ENCODE data around the gene CCN6. TPM values are rescaled to one million over a fixed set of nuclear protein-coding genes. Genes with fewer than 3 reads are reported as not detected.

Gene CCN6
- total and polyA plus RNA-seq, 4 donors, result 0.54 TPM; not detected in 3

DNA sequence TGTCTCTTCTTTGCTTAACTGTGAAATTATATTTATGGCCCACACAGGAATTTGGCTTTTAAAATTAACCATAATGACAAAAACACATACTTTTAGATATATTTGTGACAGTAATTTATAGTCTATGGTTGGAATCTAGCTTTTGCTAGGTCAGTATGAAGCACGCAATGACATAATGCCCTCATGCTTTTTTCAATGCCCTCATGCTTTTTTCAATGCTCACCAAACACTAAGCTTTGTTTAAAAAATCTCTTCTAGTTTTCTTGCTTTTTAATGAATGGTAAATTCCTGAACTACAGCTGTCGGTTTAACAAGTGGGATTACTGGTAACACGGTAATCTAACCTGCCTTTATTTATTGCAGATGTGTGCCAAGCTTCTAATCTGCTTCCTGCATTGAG is 12.7 kb downstream of the CCN6 start:
- Histone ChIP-seq H3K27ac (ENCODE audit: low read depth in 1 of 2, low read length in 2 of 2) (no peak overlapping the region), H3K27me3 (ENCODE audit: control insufficient read depth in 4 of 4, insufficient read depth in 4 of 4, low read length in 3 of 4) (no peaks in the 10 kb centered on the region), H3K9ac (ENCODE audit: low read depth in 1 of 2, low read length in 2 of 2) (no peak overlapping the region), H3K4me3 (ENCODE audit: low read depth in 1 of 3, low read length in 3 of 3) (no peak overlapping the region), H3K4me1 (ENCODE audit: control insufficient read depth in 4 of 4, insufficient read depth in 4 of 4, low read length in 3 of 4) (peaks cover 0 to 7% (median 0%) of the 10 kb centered on the region in 4 donors), H3K36me3 (ENCODE audit: control insufficient read depth in 4 of 4, insufficient read depth in 3 of 4, low read depth in 1 of 4, low read length in 3 of 4) (peaks cover 1 to 19% (median 10%) of the 10 kb centered on the region in 4 donors), H3K9me3 (ENCODE audit: control insufficient read depth in 4 of 4, low read length in 3 of 4) (no peaks in the 10 kb centered on the region)
- DNase-seq (ENCODE audit: low spot score), result no peak
- WGBS, result 78% methylated on average over 3 of the region's 3 CpGs
- TF ChIP-seq RXRA (IDR thresholded peaks at IDR 0.05) (no peak), FOXA1 (IDR thresholded peaks at IDR 0.05) (no peak), NR2F2 (IDR thresholded peaks at IDR 0.05) (no peak)

GRCh38 chr6:112081569-112081968 is 27.7 kb downstream of the CCN6 start:
- WGBS, result 94% methylated on average over 4 of the region's 4 CpGs
- TF ChIP-seq YY1 (IDR thresholded peaks at IDR 0.05) (no peak), FOXA2 (IDR thresholded peaks at IDR 0.05) (no peak), CTCF (IDR thresholded peaks at IDR 0.05; ENCODE audit: low read depth, low read length, missing input control) (no peak), RXRA (IDR thresholded peaks at IDR 0.05) (no peak), SP1 (IDR thresholded peaks at IDR 0.05) (no peak), REST (IDR thresholded peaks at IDR 0.05) (no peak), HNF4G (IDR thresholded peaks at IDR 0.05) (no peak), HNF4A (conservative IDR thresholded peaks at IDR 0.05) (no peak), GABPA (IDR thresholded peaks at IDR 0.05 in 1 of 2, conservative IDR thresholded peaks at IDR 0.05 in 1 of 2) (no peak), NR2F2 (IDR thresholded peaks at IDR 0.05) (no peak), RAD21 (IDR thresholded peaks at IDR 0.05) (no peak), ZBTB33 (IDR thresholded peaks at IDR 0.05) (no peak), JUND (IDR thresholded peaks at IDR 0.05) (no peak), TAF1 (conservative IDR thresholded peaks at IDR 0.05) (no peak), FOXA1 (IDR thresholded peaks at IDR 0.05) (no peak), EGR1 (IDR thresholded peaks at IDR 0.05; ENCODE audit: low read depth in 2 of 2) (no peak)
- TF ChIP-seq, protein P1, sequence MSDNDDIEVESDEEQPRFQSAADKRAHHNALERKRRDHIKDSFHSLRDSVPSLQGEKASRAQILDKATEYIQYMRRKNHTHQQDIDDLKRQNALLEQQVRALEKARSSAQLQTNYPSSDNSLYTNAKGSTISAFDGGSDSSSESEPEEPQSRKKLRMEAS (IDR thresholded peaks at IDR 0.05), result no peak
- TF ChIP-seq, protein P2, sequence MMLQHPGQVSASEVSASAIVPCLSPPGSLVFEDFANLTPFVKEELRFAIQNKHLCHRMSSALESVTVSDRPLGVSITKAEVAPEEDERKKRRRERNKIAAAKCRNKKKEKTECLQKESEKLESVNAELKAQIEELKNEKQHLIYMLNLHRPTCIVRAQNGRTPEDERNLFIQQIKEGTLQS (IDR thresholded peaks at IDR 0.05), result no peak

More at GRCh38 chr6:112081569-112081968, 27.7 kb downstream of the CCN6 start:
- Histone ChIP-seq H3K9me3 (ENCODE audit: control insufficient read depth in 4 of 4, low read length in 3 of 4) (no peaks in the 10 kb centered on the region), H3K4me1 (ENCODE audit: control insufficient read depth in 4 of 4, insufficient read depth in 4 of 4, low read length in 3 of 4) (peaks cover 0 to 19% (median 18%) of the 10 kb centered on the region in 4 donors), H3K4me3 (ENCODE audit: low read depth in 1 of 3, low read length in 3 of 3) (no peak overlapping the region), H3K27ac (ENCODE audit: low read depth in 1 of 2, low read length in 2 of 2) (no peak overlapping the region), H3K36me3 (ENCODE audit: control insufficient read depth in 4 of 4, insufficient read depth in 3 of 4, low read depth in 1 of 4, low read length in 3 of 4) (peaks cover 1 to 43% (median 21%) of the 10 kb centered on the region in 4 donors), H3K27me3 (ENCODE audit: control insufficient read depth in 4 of 4, insufficient read depth in 4 of 4, low read length in 3 of 4) (no peaks in the 10 kb centered on the region), H3K9ac (ENCODE audit: low read depth in 1 of 2, low read length in 2 of 2) (no peak overlapping the region)
- no peak for DNase-seq (ENCODE audit: low spot score)

All from liver (tissue), 9 donors.